ENCODE results near the gene MLST8. TPM values are rescaled to one million over a fixed set of nuclear protein-coding genes. Genes with fewer than 3 reads are reported as not detected.

MLST8 gene
- total and polyA plus RNA-seq, 2 donors (not counting 3 experiments of a cell fraction or from before 2014, with no cell fraction given) = 36.9 to 129 TPM

GRCh38 chr16:2230376-2230775 lies 25.1 kb downstream of the MLST8 start:
- H3K9me3 ChIP-seq (replicated peaks; ENCODE audit: control insufficient read depth, insufficient read depth, low read length) = no peaks in the 10 kb centered on the region
- H3K4me2 ChIP-seq (ENCODE audit: insufficient read depth, low read length) = no peak overlapping the region
- no peaks in the 10 kb centered on the region for H4K20me1 ChIP-seq (replicated peaks; ENCODE audit: control insufficient read depth, extremely low read depth, insufficient read depth, low read length)
- TF ChIP-seq FOS (IDR thresholded peaks at IDR 0.05; ENCODE audit: borderline replicate concordance, insufficient read depth, low read length) (no peak), JUN (IDR thresholded peaks at IDR 0.05; ENCODE audit: borderline replicate concordance, insufficient read depth, insufficient read length, low read depth) (no peak), MYC (IDR thresholded peaks at IDR 0.05; ENCODE audit: low read depth, low read length) (no peak), POLR2AphosphoS5 (IDR thresholded peaks at IDR 0.05; ENCODE audit: insufficient read depth, low read depth, low read length) (no peak)
- ChIA-PET CTCF (no interaction called here), POLR2A (no interaction called here)
- no peak for FAIRE-seq
- H3K9me1 ChIP-seq (replicated peaks; ENCODE audit: control insufficient read depth, extremely low read depth, insufficient read depth, low read length) = no peaks in the 10 kb centered on the region
- no peaks in the 10 kb centered on the region for H3K27me3 ChIP-seq (ENCODE audit: control insufficient read depth in 2 of 2, insufficient read depth in 2 of 2, low read length in 2 of 2)
- no peak overlapping the region for H3K4me3 ChIP-seq (replicated peaks in 1 of 3; ENCODE audit: insufficient read depth in 1 of 3, low read depth in 1 of 3, low read length in 3 of 3)
- no TSS peak for BruUV-seq (replicated peaks)
- H3K4me1 ChIP-seq (ENCODE audit: control insufficient read depth, extremely low read depth, insufficient read depth, low read length) = no peaks in the 10 kb centered on the region
- H3K9ac ChIP-seq (replicated peaks; ENCODE audit: extremely low read depth, insufficient read depth, low read length) = no peak overlapping the region
- H2AFZ ChIP-seq (ENCODE audit: low read depth, low read length) = no peak overlapping the region
- intact Hi-C loops (cut with micrococcal nuclease) = no loop called here
- dilution Hi-C loops (cut with MboI; ENCODE audit: extremely low pct_ligation_motif_present, low sequenced_read_pairs) = no loop called here
- H3K79me2 ChIP-seq (ENCODE audit: control insufficient read depth, insufficient read depth, low read length) = peaks cover 18% of the 10 kb centered on the region
- peaks cover 9 to 49% of the 10 kb centered on the region in 2 experiments for H3K36me3 ChIP-seq (ENCODE audit: control insufficient read depth in 2 of 2, extremely low read depth in 1 of 2, insufficient read depth in 2 of 2, low read length in 2 of 2)
- H3K27ac ChIP-seq (ENCODE audit: insufficient read depth, low read depth, low read length) = no peak overlapping the region
- DNase-seq (ENCODE audit: low read depth, low spot score) = no peak

- intact Hi-C loops (cut with micrococcal nuclease) (no loop called here), dilution Hi-C loops (cut with MboI; ENCODE audit: extremely low pct_ligation_motif_present, low sequenced_read_pairs) (no loop called here)
- Histone ChIP-seq H3K9me3 (replicated peaks; ENCODE audit: control insufficient read depth, insufficient read depth, low read length) (no peaks in the 10 kb centered on the region), H3K36me3 (ENCODE audit: control insufficient read depth in 2 of 2, extremely low read depth in 1 of 2, insufficient read depth in 2 of 2, low read length in 2 of 2) (peaks cover 9 to 50% of the 10 kb centered on the region in 2 experiments), H3K79me2 (ENCODE audit: control insufficient read depth, insufficient read depth, low read length) (peaks cover 9% of the 10 kb centered on the region), H3K27ac (ENCODE audit: insufficient read depth, low read depth, low read length) (no peak overlapping the region), H3K9ac (replicated peaks; ENCODE audit: extremely low read depth, insufficient read depth, low read length) (no peak overlapping the region), H3K4me3 (replicated peaks in 1 of 3; ENCODE audit: insufficient read depth in 1 of 3, low read depth in 1 of 3, low read length in 3 of 3) (no peak overlapping the region), H3K4me1 (ENCODE audit: control insufficient read depth, extremely low read depth, insufficient read depth, low read length) (peaks cover under 1% of the 10 kb centered on the region), H4K20me1 (replicated peaks; ENCODE audit: control insufficient read depth, extremely low read depth, insufficient read depth, low read length) (no peaks in the 10 kb centered on the region), H3K27me3 (ENCODE audit: control insufficient read depth in 2 of 2, insufficient read depth in 2 of 2, low read length in 2 of 2) (peaks cover 0 to 2% of the 10 kb centered on the region in 2 experiments), H2AFZ (ENCODE audit: low read depth, low read length) (no peak overlapping the region), H3K4me2 (ENCODE audit: insufficient read depth, low read length) (no peak overlapping the region), H3K9me1 (replicated peaks; ENCODE audit: control insufficient read depth, extremely low read depth, insufficient read depth, low read length) (no peaks in the 10 kb centered on the region)
- FAIRE-seq (no peak), DNase-seq (ENCODE audit: low read depth, low spot score) (no peak)
- TF ChIP-seq POLR2A (IDR thresholded peaks at IDR 0.05; ENCODE audit: low read depth, low read length) (no peak), FOS (IDR thresholded peaks at IDR 0.05; ENCODE audit: borderline replicate concordance, insufficient read depth, low read length) (no peak), CTCF (IDR thresholded peaks at IDR 0.05; ENCODE audit: extremely low read depth in 1 of 2, insufficient read depth in 1 of 2, low read depth in 1 of 2, low read length in 2 of 2) (no peak), MYC (IDR thresholded peaks at IDR 0.05; ENCODE audit: low read depth, low read length) (no peak), MAX (IDR thresholded peaks at IDR 0.05; ENCODE audit: insufficient read depth, insufficient read length) (no peak), EZH2 (IDR thresholded peaks at IDR 0.05; ENCODE audit: borderline replicate concordance, low read depth, low read length, severe bottlenecking) (no peak), POLR2AphosphoS5 (IDR thresholded peaks at IDR 0.05; ENCODE audit: insufficient read depth, low read depth, low read length) (no peak), JUN (IDR thresholded peaks at IDR 0.05; ENCODE audit: borderline replicate concordance, insufficient read depth, insufficient read length, low read depth) (no peak), GATA2 (IDR thresholded peaks at IDR 0.05; ENCODE audit: insufficient read depth, insufficient read length, low read depth, low read length) (no peak)
- ChIA-PET CTCF (no interaction called here), POLR2A (no interaction called here)
- no TSS peak for BruUV-seq (replicated peaks)
Measured at GRCh38 chr16:2231016-2231931, 26.0 kb downstream of the MLST8 start.

Measured in endothelial cell of umbilical vein (primary cell).